Ovary (tissue), 9 donors: ENCODE results near the gene MEF2D. TPM values are rescaled to one million over a fixed set of nuclear protein-coding genes. Genes with fewer than 3 reads are reported as not detected.

Source experiments
- DNase-seq, 5 donors: peaks; one replicate each; pipeline ENCODE4 v3.0.0-alpha.2; 2019 to 2020
- H3K27ac ChIP-seq, 2 donors: fragments of 200-600 bp; one replicate each; pipeline versions ENCODE4 v1.5.1 to v1.8.0; 2019 to 2022
- H3K27me3 ChIP-seq: fragments of 200-600 bp; one replicate; pipeline ENCODE4 v1.8.0; 2022
- H3K36me3 ChIP-seq: fragments of 200-600 bp; sonication (generic); one replicate; pipeline ENCODE4 v1.5.1; 2019
- H3K4me1 ChIP-seq: one replicate; pipeline ENCODE4 v1.8.1; 2013; ENCODE audit warnings: mild to moderate bottlenecking, moderate library complexity; ENCODE audit not compliant: insufficient read depth
- H3K4me3 ChIP-seq: fragments of 200-600 bp; sonication (generic); one replicate; pipeline ENCODE4 v1.5.1; 2017
- H3K9me3 ChIP-seq, 2 donors: fragments of 200-600 bp in 1 of 2; sonication (generic) in 1 of 2; one replicate each; pipeline versions ENCODE4 v1.5.1 to v1.8.1; 2013 to 2019; ENCODE audit warnings: mild to moderate bottlenecking in 1 of 2, moderate library complexity in 1 of 2
- EP300 ChIP-seq: sonication (generic); formaldehyde crosslinking; IDR thresholded peaks from one replicate; pipeline ENCODE4 v1.6.1; 2017; ENCODE audit warnings: antibody characterized with exemption
- POLR2A ChIP-seq: fragments of 450-650 bp; IDR thresholded peaks from one replicate; pipeline ENCODE4 v1.6.1; 2017; ENCODE audit warnings: antibody characterized with exemption, mild to moderate bottlenecking, moderate library complexity
- WGBS, 3 donors: extraction: QIAGEN DNeasy Blood & Tissue Kit in 1 of 3; methylation state at CpG; one replicate each; pipeline versions ENCODE4 v1.1.5 to v1.1.7; 2013 to 2017; 5-methylcytosine and 5-hydroxymethylcytosine counted together
- intact Hi-C, 4 donors: fragments of 100-400 bp; cut with DNase I; formaldehyde crosslinking; loops; one replicate each; pipeline versions ENCODE4 v1.11.0 to v1.15.1; 2022 to 2023
- polyA plus RNA-seq, 2 donors: library from polyadenylated mRNA; stranded (reverse); fragments of 200-250 nt in 1 of 2; fragments of 350-450 nt in 1 of 2; fragmentation: Illumina TruSeq in 1 of 2; extraction: RNeasy Lipid Tissue Mini Kit (QIAGEN cat#74804) in 1 of 2; gene quantifications; one replicate each; pipeline ENCODE4 v1.2.3, GENCODE V29; 2013 to 2014
- total RNA-seq, 7 donors: library from RNA; depleted of rRNA in 2 of 7; stranded (reverse); fragments of >200 nt in 2 of 7; fragmentation: NEBNext Ultra II Directional in 3 of 7; extraction: Animal tissue kit (Norgen Biotek cat#: 25700) in 3 of 7; gene quantifications; one replicate each; pipeline versions ENCODE4 v1.1.0 to v1.2.4, GENCODE V29; 2016 to 2023
- TF ChIP-seq, protein P1 (sequence below), 3 donors: fragments of 450-650 bp in 2 of 3; fragments of 200-600 bp in 1 of 3; IDR thresholded peaks; one replicate each; pipeline versions ENCODE4 v1.5.1 to v1.8.0; 2016 to 2022; ENCODE audit warnings: antibody characterized with exemption in 3 of 3, mild to moderate bottlenecking in 1 of 3
- donor health status: DM: no; HTN: no; CAD: no; lungs with moderate emphysema.
- donor health status: DM: no; HTN: no; CAD: no.
- donor health status: Bipolar disorder and iron deficiency.
- donor health status: DM: yes; HTN: yes; CAD: no.
- donor health status: DM: no; HTN: no; CAD: no.
- donor health status: DM: yes; HTN: yes; CAD: no.

The MEF2D gene
- total and polyA plus RNA-seq, 9 donors: 30.0 to 96.6 (median 57.6) TPM

DNA sequence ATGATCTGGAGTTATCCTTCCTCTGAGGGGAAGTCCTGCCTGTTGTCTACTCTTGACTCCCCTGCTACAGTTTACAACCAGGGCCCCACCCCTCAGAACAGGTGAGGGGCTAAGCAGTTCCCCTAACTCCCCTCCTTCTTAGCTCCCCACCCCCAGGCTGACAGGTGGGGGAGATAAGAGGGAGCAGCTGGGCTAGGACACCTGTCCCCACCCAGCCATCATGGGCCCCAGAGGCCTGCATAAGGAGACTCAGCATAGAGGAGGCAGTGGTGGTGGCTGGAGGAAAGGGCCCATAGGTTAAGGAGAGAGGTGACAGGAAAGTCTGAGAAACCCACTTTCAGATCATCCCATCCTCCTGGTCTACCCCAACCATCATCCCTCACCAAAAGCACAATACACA lies 6.8 kb downstream of the MEF2D start:
- no peaks in the 10 kb centered on the region for H3K27me3 ChIP-seq
- DNase-seq: no peak
- intact Hi-C loops: no loop called here
- TF ChIP-seq, protein P1, sequence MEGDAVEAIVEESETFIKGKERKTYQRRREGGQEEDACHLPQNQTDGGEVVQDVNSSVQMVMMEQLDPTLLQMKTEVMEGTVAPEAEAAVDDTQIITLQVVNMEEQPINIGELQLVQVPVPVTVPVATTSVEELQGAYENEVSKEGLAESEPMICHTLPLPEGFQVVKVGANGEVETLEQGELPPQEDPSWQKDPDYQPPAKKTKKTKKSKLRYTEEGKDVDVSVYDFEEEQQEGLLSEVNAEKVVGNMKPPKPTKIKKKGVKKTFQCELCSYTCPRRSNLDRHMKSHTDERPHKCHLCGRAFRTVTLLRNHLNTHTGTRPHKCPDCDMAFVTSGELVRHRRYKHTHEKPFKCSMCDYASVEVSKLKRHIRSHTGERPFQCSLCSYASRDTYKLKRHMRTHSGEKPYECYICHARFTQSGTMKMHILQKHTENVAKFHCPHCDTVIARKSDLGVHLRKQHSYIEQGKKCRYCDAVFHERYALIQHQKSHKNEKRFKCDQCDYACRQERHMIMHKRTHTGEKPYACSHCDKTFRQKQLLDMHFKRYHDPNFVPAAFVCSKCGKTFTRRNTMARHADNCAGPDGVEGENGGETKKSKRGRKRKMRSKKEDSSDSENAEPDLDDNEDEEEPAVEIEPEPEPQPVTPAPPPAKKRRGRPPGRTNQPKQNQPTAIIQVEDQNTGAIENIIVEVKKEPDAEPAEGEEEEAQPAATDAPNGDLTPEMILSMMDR (IDR thresholded peaks at IDR 0.05): no peak
- TF ChIP-seq POLR2A (no peak), EP300 (no peak)
- H3K4me3 ChIP-seq: no peak overlapping the region
- H3K9me3 ChIP-seq: no peaks in the 10 kb centered on the region
- no peaks in the 10 kb centered on the region for H3K36me3 ChIP-seq
- peaks cover 78% of the 10 kb centered on the region for H3K4me1 ChIP-seq
- peak overlapping the region; percentile 17 to 18 for H3K27ac ChIP-seq

DNA sequence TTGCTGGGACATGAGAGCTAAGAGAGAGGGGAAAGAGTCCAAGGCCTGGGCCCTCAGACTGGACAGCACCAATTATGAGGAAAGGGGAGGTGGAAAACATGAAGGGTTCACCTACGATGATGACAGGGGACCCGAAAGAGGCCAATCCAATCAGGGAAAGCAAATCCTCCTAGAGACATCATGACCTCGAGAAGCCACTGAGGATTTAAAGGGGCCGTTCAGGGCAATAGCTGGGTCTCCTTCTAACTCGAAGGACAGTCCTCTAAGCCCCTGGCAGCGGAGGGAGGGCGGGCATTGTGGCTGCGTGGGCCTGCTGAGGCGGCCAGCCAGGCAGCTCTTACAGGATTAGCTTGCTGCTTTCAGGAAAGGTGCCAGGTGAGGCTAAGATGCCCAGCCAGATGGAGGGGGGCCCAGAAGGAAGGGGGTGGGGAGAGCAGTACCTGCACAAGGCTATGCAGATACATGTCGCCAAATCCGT lies 7.4 kb downstream of the MEF2D start:
- 27 to 31% (median 28%) methylated on average over 11 of the region's 11 CpGs for WGBS, 3 donors
- no peaks in the 10 kb centered on the region for H3K27me3 ChIP-seq
- intact Hi-C loops: no loop called here
- no peaks in the 10 kb centered on the region for H3K36me3 ChIP-seq
- TF ChIP-seq, protein P1 (IDR thresholded peaks at IDR 0.05): no peak
- TF ChIP-seq EP300 (no peak), POLR2A (no peak)
- no peaks in the 10 kb centered on the region for H3K9me3 ChIP-seq
- H3K4me1 ChIP-seq: peaks cover 81% of the 10 kb centered on the region
- H3K27ac ChIP-seq: peak overlapping the region; percentile 17 to 26
- DNase-seq: peak in 1 of 5 donors; percentile 46
- no peak overlapping the region for H3K4me3 ChIP-seq

DNA sequence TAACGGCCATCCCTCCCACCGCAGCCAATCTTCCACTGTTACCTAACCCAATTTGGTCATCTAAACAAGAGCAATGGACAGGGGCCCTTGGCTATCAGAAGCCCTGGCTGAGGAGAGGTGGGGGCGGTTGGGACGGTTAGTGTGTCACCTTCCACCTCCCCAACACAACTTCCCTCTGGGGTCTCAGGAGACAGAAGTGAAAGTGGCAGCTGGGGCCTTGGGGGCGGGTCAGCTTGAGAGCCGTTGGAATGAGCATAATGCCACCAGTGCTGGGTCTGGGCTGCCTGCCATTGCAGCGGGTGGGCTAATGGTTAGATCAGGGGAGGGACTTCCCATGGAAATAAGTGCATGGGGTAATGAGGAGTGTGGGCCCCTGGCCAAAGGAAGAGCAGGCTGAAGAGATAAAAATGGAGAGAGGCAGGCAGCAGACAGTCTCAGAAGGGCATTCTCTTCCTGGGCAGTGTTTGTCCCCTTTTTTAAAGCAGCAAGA lies 7.9 kb downstream of the MEF2D start:
- DNase-seq: peak in 1 of 5 donors; percentile 40
- H3K4me1 ChIP-seq: peaks cover 78% of the 10 kb centered on the region
- H3K27ac ChIP-seq: peak overlapping the region; percentile 26 to 91
- intact Hi-C loops: no loop called here
- no peaks in the 10 kb centered on the region for H3K36me3 ChIP-seq
- H3K9me3 ChIP-seq: no peaks in the 10 kb centered on the region
- H3K27me3 ChIP-seq: no peaks in the 10 kb centered on the region
- no peak for TF ChIP-seq POLR2A
- TF ChIP-seq, protein P1 (IDR thresholded peaks at IDR 0.05): no peak
- TF ChIP-seq EP300: no peak
- H3K4me3 ChIP-seq: no peak overlapping the region
- WGBS, 3 donors: 47 to 54% (median 49%) methylated on average over 7 of the region's 7 CpGs

DNA sequence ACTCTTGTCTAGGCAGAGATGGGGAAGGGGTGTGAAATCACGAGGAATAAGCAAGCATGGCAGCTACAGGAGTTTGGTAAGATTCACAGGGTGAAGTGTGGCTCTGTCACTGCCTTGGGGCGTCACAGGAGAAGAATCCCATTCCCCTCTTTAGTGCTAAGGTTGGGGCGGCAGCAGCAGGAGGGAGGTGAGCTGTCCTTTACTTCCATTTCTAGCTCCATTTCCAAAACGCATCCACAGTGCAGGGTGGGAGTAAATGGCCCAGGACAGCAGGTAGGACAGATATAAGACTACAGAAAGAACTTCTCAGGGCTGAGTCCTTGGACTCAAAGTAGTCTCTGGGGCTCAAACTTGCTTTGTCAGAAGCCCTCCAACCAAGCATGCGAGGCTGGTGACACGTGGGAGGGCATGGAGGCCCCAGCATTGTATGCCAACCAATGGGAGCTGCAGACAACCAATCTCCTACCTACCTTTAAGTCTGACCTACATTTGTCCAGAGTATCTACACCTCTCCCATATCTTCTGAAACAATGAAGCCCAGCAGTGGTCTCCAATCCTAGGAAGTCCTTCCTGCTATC lies 8.5 kb downstream of the MEF2D start:
- Histone ChIP-seq H3K27me3 (no peaks in the 10 kb centered on the region), H3K36me3 (no peaks in the 10 kb centered on the region), H3K27ac (peak overlapping the region; percentile 66 to 91), H3K9me3 (no peaks in the 10 kb centered on the region), H3K4me1 (peaks cover 72% of the 10 kb centered on the region), H3K4me3 (no peak overlapping the region)
- WGBS, 3 donors: 71 to 75% (median 74%) methylated on average over 6 of the region's 6 CpGs
- no peak for DNase-seq
- intact Hi-C loops: no loop called here
- TF ChIP-seq, protein P1 (IDR thresholded peaks at IDR 0.05): no peak
- TF ChIP-seq EP300: no peak
- no peak for TF ChIP-seq POLR2A
